ENCODE data around the gene MECP2.

- TF ChIP-seq CTCF (IDR thresholded peaks at IDR 0.05) (no peak), EZH2 (IDR thresholded peaks at IDR 0.05) (no peak)
Observed at GRCh38 chrX:154016366-154017076, 81.0 kb downstream of the MECP2 start.

Data from neural progenitor cell (in vitro differentiated cells).